Esophagus squamous epithelium (tissue), 5 donors: ENCODE measurements around the gene GP1BA. TPM values are rescaled to one million over a fixed set of nuclear protein-coding genes. Genes with fewer than 3 reads are reported as not detected.

Source experiments
- DNase-seq: peaks from one replicate; lab custom pipeline; 2025; lab: John Stamatoyannopoulos, UW
- H3K27ac ChIP-seq, 4 donors: fragments of 200-600 bp; sonication (generic); one replicate each; pipeline ENCODE4 v1.5.1; 2016 to 2019; ENCODE audit warnings: mild to moderate bottlenecking in 1 of 4
- H3K27me3 ChIP-seq, 4 donors: fragments of 200-600 bp; sonication (generic); 1 replicate in 3 of 4; 2 replicates in 1 of 4; pipeline versions ENCODE4 v1.5.1 to v1.6.0; 2017 to 2021; ENCODE audit warnings: antibody characterized with exemption in 1 of 4
- H3K36me3 ChIP-seq, 3 donors: fragments of 200-600 bp; sonication (generic); one replicate each; pipeline ENCODE4 v1.5.1; 2016 to 2019
- H3K4me1 ChIP-seq, 3 donors: fragments of 200-600 bp; sonication (generic); one replicate each; pipeline ENCODE4 v1.5.1; 2017 to 2019
- H3K4me3 ChIP-seq, 4 donors: fragments of 200-600 bp; sonication (generic); 1 replicate in 3 of 4; 2 replicates in 1 of 4; pipeline ENCODE4 v1.5.1; 2016 to 2019; ENCODE audit warnings: mild to moderate bottlenecking in 2 of 4, moderate library complexity in 1 of 4
- H3K9me3 ChIP-seq, 3 donors: fragments of 200-600 bp; sonication (generic); one replicate each; pipeline ENCODE4 v1.5.1; 2016 to 2019
- CTCF ChIP-seq, 6 experiments: fragments of 450-650 bp in 4 of 6; fragments of 200-600 bp in 2 of 6; sonication (generic) in 2 of 6; IDR thresholded peaks; one replicate each; pipeline ENCODE4 v1.5.1; 2016 to 2019; ENCODE audit warnings: antibody characterized with exemption in 6 of 6, mild to moderate bottlenecking in 4 of 6, moderate library complexity in 4 of 6
- POLR2A ChIP-seq, 4 donors: fragments of 450-650 bp; IDR thresholded peaks; one replicate each; pipeline ENCODE4 v1.6.1; 2017; ENCODE audit warnings: antibody characterized with exemption in 4 of 4, mild to moderate bottlenecking in 4 of 4, moderate library complexity in 3 of 4
- WGBS, 2 donors: methylation state at CpG; one replicate each; pipeline ENCODE4 v1.1.5; 2018; 5-methylcytosine and 5-hydroxymethylcytosine counted together
- intact Hi-C: fragments of 100-400 bp; cut with DNase I; formaldehyde crosslinking; loops from one replicate; pipeline ENCODE4 v1.15.0; 2022
- total RNA-seq, 4 donors: library from RNA; depleted of rRNA; stranded (reverse); fragments of >200 nt; gene quantifications; one replicate each; pipeline ENCODE4 v1.1.0, GENCODE V29; 2016
- donor health status: DM: yes; HTN: yes; CAD: no.

GP1BA gene
- total RNA-seq, 4 donors from 2014 or later = not detected

GRCh38 chr17:4895657-4896331 lies 36.3 kb upstream of the GP1BA start:
- no peak for DNase-seq
- H3K4me1 ChIP-seq = peaks cover 16 to 27% (median 22%) of the 10 kb centered on the region in 3 donors
- H3K36me3 ChIP-seq = peaks cover 52 to 78% (median 58%) of the 10 kb centered on the region in 3 donors
- H3K4me3 ChIP-seq = no peak overlapping the region
- 67 to 75% methylated on average over 22 to 24 of the region's 27 CpGs for WGBS, 2 donors
- no peak overlapping the region for H3K27ac ChIP-seq
- no peak for TF ChIP-seq POLR2A (IDR thresholded peaks at IDR 0.05)
- no peak for TF ChIP-seq CTCF (IDR thresholded peaks at IDR 0.05)
- intact Hi-C loops = no loop called here
- H3K9me3 ChIP-seq = no peaks in the 10 kb centered on the region
- peaks cover 0 to 17% (median 0%) of the 10 kb centered on the region in 4 donors for H3K27me3 ChIP-seq

DNA sequence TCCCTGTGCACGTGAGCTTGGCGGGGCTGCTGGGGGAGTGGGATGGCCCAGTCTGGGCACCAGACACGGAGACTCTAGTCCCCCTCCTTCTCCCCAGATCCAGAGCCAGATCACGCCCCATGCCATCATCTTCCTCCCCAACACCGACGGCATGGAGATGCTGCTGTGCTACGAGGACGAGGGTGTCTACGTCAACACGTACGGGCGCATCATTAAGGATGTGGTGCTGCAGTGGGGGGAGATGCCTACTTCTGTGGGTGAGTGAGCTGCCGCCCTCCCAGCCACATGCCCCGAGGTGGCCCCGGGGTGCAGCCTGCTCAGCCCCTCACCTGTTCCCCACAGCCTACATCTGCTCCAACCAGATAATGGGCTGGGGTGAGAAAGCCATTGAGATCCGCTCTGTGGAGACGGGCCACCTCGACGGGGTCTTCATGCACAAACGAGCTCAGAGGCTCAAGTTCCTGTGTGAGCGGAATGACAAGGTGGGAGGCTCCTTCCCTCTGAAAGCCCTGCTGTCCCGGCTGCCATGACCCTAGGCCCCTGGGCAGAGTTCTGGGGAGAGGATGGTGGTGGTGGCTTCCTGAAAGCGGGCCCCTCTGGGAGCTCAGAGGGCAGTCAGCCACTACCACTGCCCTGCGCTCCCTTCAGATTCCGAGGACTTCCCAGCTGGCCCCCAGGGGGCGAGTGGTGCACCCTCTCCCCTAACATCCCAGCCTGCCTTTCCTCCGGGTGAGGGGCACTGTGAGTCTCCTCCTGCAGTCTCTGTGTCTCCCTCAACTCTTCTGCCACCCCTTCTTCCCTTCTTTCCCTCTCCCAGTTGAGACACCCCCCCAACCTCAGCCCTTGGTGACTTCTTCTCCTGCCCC lies 35.5 kb upstream of the GP1BA start:
- no peak for DNase-seq
- TF ChIP-seq POLR2A (IDR thresholded peaks at IDR 0.05) = no peak
- TF ChIP-seq CTCF (IDR thresholded peaks at IDR 0.05) = no peak
- Histone ChIP-seq H3K4me1 (peaks cover 16 to 30% (median 22%) of the 10 kb centered on the region in 3 donors), H3K4me3 (no peak overlapping the region), H3K27ac (no peak overlapping the region), H3K9me3 (no peaks in the 10 kb centered on the region), H3K36me3 (peaks cover 45 to 70% (median 52%) of the 10 kb centered on the region in 3 donors), H3K27me3 (peaks cover 0 to 17% (median 0%) of the 10 kb centered on the region in 4 donors)
- 83 to 84% methylated on average over 14 to 15 of the region's 27 CpGs for WGBS, 2 donors
- intact Hi-C loops = no loop called here

- TF ChIP-seq POLR2A (IDR thresholded peaks at IDR 0.05) (no peak), CTCF (IDR thresholded peaks at IDR 0.05) (no peak)
- peaks cover 39 to 63% (median 49%) of the 10 kb centered on the region in 3 donors for H3K36me3 ChIP-seq
- H3K4me1 ChIP-seq = peaks cover 16 to 34% (median 22%) of the 10 kb centered on the region in 3 donors
- no peak overlapping the region for H3K4me3 ChIP-seq
- no peak overlapping the region for H3K27ac ChIP-seq
- 64 to 74% methylated on average over 6 to 8 of the region's 10 CpGs for WGBS, 2 donors
- H3K9me3 ChIP-seq = no peaks in the 10 kb centered on the region
- DNase-seq = no peak
- intact Hi-C loops = no loop called here
- H3K27me3 ChIP-seq = peaks cover 0 to 17% (median 0%) of the 10 kb centered on the region in 4 donors
Observed at GRCh38 chr17:4897198-4897687, 34.8 kb upstream of the GP1BA start.

DNA sequence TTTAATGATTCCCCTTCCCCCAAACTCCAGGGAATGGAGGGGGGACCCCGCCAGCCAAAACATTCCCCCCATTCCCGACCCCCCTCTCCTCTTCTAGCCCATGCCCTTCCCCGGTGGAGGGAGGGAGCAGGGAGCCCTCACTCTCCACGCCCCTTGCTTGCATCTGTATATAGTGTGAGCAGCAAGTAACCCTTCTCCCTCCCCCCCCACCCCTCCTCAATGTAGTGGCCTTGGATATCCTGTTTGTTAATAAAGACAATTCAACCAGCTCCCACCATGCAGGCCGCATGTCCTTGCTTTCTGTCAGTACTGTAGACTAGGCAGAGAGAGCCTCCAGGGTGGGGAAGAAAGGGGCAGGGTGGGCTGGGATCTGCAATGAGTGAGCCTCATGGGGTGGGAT lies 34.3 kb upstream of the GP1BA start:
- Histone ChIP-seq H3K9me3 (no peaks in the 10 kb centered on the region), H3K27me3 (peaks cover 0 to 17% (median 0%) of the 10 kb centered on the region in 4 donors), H3K36me3 (peaks cover 33 to 58% (median 43%) of the 10 kb centered on the region in 3 donors), H3K27ac (no peak overlapping the region), H3K4me3 (no peak overlapping the region), H3K4me1 (peaks cover 20 to 39% (median 23%) of the 10 kb centered on the region in 3 donors)
- TF ChIP-seq CTCF (IDR thresholded peaks at IDR 0.05) (no peak), POLR2A (IDR thresholded peaks at IDR 0.05) (no peak)
- intact Hi-C loops = no loop called here
- WGBS, 2 donors = 68 to 100% methylated on average over 1 to 4 of the region's 5 CpGs
- DNase-seq = no peak
